ENCODE results near the gene AADACL3. TPM values are rescaled to one million over a fixed set of nuclear protein-coding genes. Genes with fewer than 3 reads are reported as not detected.
"Not testable (repeated sequence)": the region's sequence is repeated elsewhere in the genome, so short reads cannot be mapped to it uniquely, and the experiment has no call there.

The AADACL3 gene
- total RNA-seq, 1 experiment from 2014 or later: not detected

- TF ChIP-seq CTCF (IDR thresholded peaks at IDR 0.05; ENCODE audit: unreplicated experiment): no peak
- no peak for DNase-seq (ENCODE audit: unreplicated experiment)
- intact Hi-C loops (cut with micrococcal nuclease): no loop called here
- Mint-ChIP-seq H3K27ac (ENCODE audit: low read depth, unreplicated experiment) (no peak overlapping the region), H3K36me3 (ENCODE audit: insufficient read depth, unreplicated experiment) (peaks cover 6% of the 10 kb centered on the region), H3K27me3 (ENCODE audit: insufficient read depth, unreplicated experiment) (no peaks in the 10 kb centered on the region), H3K9me3 (ENCODE audit: unreplicated experiment) (no peaks in the 10 kb centered on the region), H3K4me1 (ENCODE audit: insufficient read depth, unreplicated experiment) (no peaks in the 10 kb centered on the region), H3K4me3 (ENCODE audit: unreplicated experiment) (no peak overlapping the region)
- ChIA-PET POLR2A (interaction anchor here (1.2 kb wide), 1 partner anchor 10 kb away, joined by 3 read pairs; no protein-coding TSS in a partner anchor), CTCF (no interaction called here)
- BruUV-seq (replicated peaks): no TSS peak
Observed at GRCh38 chr1:12711536-12711935, 4.4 kb upstream of the AADACL3 start.

- no peak overlapping the region for H3K27ac Mint-ChIP-seq (ENCODE audit: low read depth, unreplicated experiment)
- no peak for TF ChIP-seq CTCF (IDR thresholded peaks at IDR 0.05; ENCODE audit: unreplicated experiment)
- no peak overlapping the region for H3K4me3 Mint-ChIP-seq (ENCODE audit: unreplicated experiment)
- intact Hi-C loops (cut with micrococcal nuclease): no loop called here
- POLR2A ChIA-PET: interaction anchor here (0.6 kb wide), 1 partner anchor 18 kb away, joined by 3 read pairs; no protein-coding TSS in a partner anchor
- H3K9me3 Mint-ChIP-seq (ENCODE audit: unreplicated experiment): no peaks in the 10 kb centered on the region
- no peak for DNase-seq (ENCODE audit: unreplicated experiment)
- H3K36me3 Mint-ChIP-seq (ENCODE audit: insufficient read depth, unreplicated experiment): peaks cover 6% of the 10 kb centered on the region
- no TSS peak for BruUV-seq (replicated peaks)
- CTCF ChIA-PET: interaction anchor here (0.6 kb wide), 1 partner anchor 9 kb away, joined by 3 read pairs; no protein-coding TSS in a partner anchor
- H3K27me3 Mint-ChIP-seq (ENCODE audit: insufficient read depth, unreplicated experiment): no peaks in the 10 kb centered on the region
- no peaks in the 10 kb centered on the region for H3K4me1 Mint-ChIP-seq (ENCODE audit: insufficient read depth, unreplicated experiment)
Observed at GRCh38 chr1:12712076-12712475, 3.8 kb upstream of the AADACL3 start.

- DNase-seq (ENCODE audit: unreplicated experiment): no peak
- ChIA-PET POLR2A (interaction anchor here (1.0 kb wide), 1 partner anchor 10 kb away, joined by 6 read pairs; no protein-coding TSS in a partner anchor), CTCF (no interaction called here)
- no peak overlapping the region for H3K4me3 Mint-ChIP-seq (ENCODE audit: unreplicated experiment)
- no peak for TF ChIP-seq CTCF (IDR thresholded peaks at IDR 0.05; ENCODE audit: unreplicated experiment)
- H3K9me3 Mint-ChIP-seq (ENCODE audit: unreplicated experiment): no peaks in the 10 kb centered on the region
- H3K36me3 Mint-ChIP-seq (ENCODE audit: insufficient read depth, unreplicated experiment): peaks cover 6% of the 10 kb centered on the region
- no peak overlapping the region for H3K27ac Mint-ChIP-seq (ENCODE audit: low read depth, unreplicated experiment)
- BruUV-seq (replicated peaks): no TSS peak
- no peaks in the 10 kb centered on the region for H3K4me1 Mint-ChIP-seq (ENCODE audit: insufficient read depth, unreplicated experiment)
- intact Hi-C loops (cut with micrococcal nuclease): no loop called here
- no peaks in the 10 kb centered on the region for H3K27me3 Mint-ChIP-seq (ENCODE audit: insufficient read depth, unreplicated experiment)
Observed at GRCh38 chr1:12712929-12713328, 3.0 kb upstream of the AADACL3 start.

GRCh38 chr1:12713651-12714050 is 2.3 kb upstream of the AADACL3 start:
- H3K4me1 Mint-ChIP-seq (ENCODE audit: insufficient read depth, unreplicated experiment); CTCF ChIA-PET: not testable (repeated sequence)
- POLR2A ChIA-PET: interaction anchor here (1.0 kb wide), 1 partner anchor 9 kb away, joined by 6 read pairs; no protein-coding TSS in a partner anchor

More at GRCh38 chr1:12713651-12714050, 2.3 kb upstream of the AADACL3 start:
- H3K27ac Mint-ChIP-seq (ENCODE audit: low read depth, unreplicated experiment); H3K4me3 Mint-ChIP-seq (ENCODE audit: unreplicated experiment); H3K36me3 Mint-ChIP-seq (ENCODE audit: insufficient read depth, unreplicated experiment); H3K27me3 Mint-ChIP-seq (ENCODE audit: insufficient read depth, unreplicated experiment); BruUV-seq (replicated peaks); H3K9me3 Mint-ChIP-seq (ENCODE audit: unreplicated experiment); DNase-seq (ENCODE audit: unreplicated experiment); intact Hi-C loops (cut with micrococcal nuclease): not testable (repeated sequence)

All from MCF 10A (cell line).